NCI-H2107 treated with DMSO at 0.1 percent for 48 hours (cell line): Measurements from ENCODE around the gene NUDT14.

ENCODE experiments used
- DNase-seq: peaks from one replicate; lab custom pipeline; 2025; ENCODE audit not compliant: unreplicated experiment; lab: John Stamatoyannopoulos, UW

The NUDT14 gene

DNA sequence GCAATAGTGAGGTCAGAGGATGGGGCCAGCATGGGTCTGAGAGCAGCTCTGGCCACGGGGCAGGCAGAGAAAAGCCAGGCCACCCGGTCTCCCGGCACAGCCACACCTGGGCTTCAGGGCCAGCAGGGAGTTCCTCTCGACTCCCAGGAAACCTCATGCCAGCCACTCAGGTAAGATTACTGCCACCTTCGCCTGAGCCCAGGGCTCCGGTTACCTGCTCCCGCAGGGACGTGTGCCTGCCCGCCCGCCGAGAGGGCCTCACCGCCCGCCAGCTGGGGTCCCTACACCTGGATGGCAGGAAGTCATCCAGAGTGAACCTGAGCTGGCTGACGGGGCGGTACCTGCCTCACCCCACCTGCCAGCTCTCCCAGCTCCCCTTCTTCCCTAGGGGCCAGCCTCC is 19.8 kb downstream of the NUDT14 start:
- DNase-seq = peak; percentile 98

DNA sequence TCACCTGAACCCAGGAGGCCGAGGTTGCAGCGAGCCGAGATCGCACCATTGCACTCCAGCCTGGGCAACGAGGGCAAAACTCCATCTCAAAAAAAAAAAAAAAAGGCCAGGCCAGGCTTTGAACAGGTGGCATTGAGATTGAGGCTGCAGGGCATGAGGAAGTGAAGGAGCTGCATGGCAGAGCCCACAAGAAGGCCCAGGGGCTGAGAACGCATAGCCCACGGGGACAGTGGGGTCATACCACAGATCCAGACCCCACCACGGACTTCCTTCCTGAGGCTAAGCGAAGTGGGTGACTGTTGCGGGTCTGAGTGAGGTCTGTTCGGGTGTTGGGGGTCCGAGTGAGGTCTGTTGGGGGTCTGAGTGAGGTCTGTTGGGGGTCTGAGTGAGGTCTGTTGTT is 20.3 kb downstream of the NUDT14 start:
- DNase-seq = no peak

DNA sequence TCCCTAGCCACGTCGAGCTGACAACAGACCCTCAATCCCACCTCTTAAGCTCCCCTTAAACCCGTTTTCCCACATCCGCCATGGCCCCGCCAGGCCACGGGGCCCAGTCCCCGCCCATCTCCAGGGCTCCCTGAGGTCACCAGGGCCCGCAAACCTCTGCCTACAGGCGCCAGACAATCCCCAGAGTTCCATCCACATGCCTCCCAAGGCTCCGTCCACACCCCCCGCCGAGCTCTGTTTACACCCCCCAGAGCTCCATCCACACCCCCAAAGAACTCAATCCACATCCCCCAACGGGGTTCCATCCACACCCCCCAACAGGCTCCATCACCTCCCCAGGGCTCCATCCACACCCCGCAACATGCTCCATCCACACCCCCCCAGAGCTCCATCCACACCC is 21.8 kb downstream of the NUDT14 start:
- DNase-seq = no peak

DNA sequence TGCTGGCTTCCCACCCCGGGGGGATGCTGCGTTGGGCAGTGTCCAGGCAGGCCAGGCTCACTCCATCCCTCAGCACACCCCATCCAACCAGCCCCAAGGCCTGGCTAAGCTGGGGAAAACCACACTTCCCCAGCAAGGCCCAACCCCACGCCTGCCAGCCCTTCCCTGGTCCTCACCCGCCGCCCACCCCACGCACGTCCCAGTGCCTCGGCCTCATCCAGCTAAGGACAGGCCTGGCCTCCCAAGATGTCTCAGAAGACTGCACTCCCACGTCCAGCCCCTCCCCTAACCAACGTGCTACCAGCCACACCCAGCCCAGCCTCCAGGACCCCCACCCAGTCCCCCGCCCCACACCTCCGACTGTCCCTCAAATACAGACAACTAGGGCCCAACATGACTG is 22.3 kb downstream of the NUDT14 start:
- DNase-seq = no peak

DNA sequence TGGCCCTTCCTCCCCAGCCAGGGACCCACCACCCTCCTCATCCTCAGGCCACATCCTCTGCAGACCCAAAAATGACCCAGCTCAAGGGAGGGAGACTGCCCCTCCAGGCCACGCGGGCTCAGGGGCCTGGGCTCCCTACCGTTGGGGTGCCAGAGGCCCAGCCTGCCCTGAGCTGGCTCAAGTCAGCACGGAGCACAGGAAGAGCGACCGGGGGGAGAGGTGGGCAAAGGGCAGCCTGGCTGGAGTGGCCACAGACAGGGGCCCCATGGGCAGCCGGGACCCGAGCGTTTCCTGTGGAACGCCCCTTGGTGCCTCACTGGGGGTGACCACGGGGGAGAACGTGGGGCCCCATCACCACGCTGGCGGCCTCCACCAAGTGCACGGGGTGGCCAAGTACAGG is 23.2 kb downstream of the NUDT14 start:
- no peak for DNase-seq

DNA sequence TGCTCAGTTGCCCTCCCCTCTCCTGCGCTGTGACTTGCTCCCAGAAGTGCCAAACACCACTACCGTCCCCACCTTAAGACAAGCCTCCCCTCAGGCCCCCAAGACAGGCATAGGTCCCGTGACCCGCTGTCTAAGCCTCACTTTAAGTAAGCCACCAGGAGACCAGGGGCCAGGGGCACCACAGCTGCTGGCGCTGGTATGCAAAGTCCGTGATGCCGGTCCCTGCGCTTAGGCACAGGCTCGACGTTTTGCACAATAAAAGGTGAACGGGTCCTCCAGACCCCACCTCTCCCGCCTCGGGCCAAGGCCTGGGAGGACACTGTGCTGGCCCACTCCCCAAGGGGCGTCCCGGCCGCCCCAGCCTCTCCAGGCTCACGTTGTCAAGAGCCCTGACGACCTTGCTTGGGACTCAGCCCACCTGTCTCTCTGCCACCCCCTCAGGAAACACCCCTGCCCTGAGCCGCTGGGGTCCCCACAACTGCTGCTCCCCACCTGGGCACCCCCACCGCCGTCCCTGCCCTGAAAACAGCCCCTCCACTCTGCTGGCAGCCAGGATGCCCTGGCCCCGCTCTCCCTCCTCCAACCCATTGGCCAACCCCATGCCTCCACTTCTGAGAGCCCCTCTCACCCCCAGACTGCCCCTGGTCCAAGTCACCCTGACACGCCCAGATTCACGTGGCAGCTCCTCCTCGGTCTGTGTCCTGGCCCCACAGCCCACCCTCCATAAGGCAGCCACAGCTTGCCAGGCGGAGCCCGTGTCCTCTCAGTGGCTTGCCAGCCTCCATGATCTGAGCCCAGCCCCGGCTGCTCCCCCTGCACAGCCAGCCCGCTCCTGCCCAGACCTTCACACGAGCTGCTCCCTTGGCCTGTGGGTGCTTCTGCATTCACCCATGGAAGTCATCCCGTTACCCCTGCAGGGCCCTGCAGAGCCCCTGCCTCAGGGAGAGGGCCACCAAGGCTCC is 24.4 kb downstream of the NUDT14 start:
- DNase-seq = no peak

DNA sequence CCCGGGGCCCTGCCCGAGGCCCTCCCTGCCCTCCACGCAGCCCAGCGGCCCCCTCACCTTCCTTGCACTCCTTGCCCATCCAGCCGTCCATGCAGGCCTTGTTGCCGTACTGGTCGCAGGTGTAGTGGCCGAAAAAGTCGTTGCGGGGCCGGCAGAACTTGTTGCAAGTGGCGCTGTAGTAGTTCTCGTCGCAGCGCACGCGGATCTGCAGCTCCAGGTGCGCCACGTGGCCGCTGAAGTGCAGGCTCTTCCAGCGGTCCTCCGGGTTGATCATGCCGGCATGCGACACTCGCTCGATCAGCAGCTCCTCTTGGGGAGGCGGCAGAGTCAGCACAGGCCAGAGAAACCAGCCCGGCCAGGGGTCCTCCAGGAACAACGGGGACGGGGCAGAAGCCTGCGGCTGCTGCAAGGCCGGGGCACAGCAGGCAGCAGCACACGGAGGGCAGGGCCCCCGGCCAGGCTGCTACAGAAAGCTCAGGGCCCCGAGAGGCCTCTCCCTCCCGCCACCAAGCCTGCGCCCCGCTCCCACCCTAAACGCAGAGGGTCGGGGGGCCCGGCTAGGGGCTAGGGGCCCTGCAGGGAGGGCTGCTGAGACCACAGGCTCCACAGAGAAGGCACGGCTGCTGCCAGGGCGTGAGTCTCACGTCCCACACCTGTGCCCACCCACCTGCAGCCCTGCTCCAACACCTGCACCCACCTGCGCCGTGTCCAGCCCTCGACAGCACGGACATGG is 25.3 kb downstream of the NUDT14 start:
- no peak for DNase-seq

DNA sequence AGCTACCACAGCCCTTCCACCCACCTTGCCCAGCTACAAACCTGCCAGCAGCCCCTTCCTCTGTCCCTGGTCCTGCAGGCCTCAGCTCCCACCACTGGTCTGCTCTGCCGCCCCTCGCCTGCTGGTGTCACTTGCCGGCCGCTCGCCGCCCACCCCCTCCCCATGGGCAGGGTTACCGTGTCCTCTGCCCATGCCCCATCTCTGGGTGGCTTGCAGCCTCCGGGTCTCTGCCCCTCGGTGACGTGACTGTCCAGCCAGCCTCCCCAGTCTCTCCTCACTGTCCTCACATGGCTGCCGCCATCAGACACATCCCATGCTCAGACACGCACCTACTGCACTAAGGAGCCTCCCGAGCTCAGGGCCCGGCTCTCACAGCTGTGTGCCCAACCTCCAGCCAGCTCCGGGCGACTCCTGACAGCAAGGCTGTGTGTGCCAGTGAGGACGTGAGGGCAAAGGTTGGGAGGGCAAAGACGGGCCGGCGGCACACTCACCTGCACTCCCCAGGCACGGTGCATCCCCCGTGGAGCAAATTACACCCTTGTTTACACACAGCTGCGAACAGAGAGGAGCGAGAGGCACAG is 26.0 kb downstream of the NUDT14 start:
- no peak for DNase-seq

DNA sequence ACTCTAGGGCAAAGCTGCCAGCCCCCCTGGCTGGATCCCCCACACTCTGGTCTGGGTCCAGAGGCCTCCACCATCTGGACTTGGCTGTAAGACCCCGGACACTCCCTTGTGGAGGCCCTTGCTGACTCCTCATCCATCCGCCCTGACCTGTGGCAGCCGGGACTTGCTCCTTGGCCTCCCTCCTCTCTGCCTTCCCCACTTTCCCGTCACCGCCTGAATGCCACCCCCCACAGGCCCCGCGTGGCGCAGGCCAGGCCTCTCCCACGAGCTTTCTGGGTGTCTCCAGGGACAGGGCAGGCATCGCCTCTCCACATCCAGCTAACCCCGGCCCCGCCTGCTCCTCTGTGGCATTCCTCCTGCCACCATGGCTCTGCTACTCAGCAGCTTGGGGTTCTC is 26.6 kb downstream of the NUDT14 start:
- no peak for DNase-seq

DNA sequence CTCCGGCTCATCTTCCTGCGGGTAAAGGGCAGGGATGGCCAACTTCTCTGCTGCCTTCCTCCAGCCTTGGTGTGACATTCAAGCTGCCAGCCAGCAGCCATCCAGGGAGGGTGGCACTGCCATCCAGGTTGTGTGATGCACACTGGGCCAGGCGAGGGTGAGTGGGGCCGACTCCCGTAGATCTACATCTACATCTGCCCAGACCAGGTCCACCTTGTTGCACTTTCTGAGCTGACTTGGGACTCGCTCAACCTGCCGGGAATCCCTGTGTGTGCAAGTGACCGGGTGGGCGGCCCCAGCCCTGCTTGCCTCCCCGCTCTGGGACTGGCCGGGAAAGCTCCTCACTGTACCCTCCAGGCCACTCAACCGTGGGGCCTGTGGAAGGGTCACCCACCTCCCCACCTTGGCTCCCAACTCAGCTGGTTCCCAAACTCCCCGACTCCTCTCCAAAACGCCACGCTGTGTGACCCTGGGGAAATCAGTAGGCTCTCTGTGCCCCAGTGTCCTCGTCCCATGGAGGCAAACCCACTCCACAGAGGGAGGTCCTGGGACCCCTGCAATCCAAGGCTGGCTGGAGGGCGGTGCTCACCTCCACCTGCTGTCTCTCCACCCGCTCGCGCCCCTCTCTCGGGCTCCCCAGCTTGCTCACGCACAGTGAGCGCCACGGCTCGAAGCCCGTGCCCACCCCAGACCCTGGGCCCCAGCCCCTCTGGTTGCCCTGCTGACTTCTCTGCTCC is 27.2 kb downstream of the NUDT14 start:
- no peak for DNase-seq

DNA sequence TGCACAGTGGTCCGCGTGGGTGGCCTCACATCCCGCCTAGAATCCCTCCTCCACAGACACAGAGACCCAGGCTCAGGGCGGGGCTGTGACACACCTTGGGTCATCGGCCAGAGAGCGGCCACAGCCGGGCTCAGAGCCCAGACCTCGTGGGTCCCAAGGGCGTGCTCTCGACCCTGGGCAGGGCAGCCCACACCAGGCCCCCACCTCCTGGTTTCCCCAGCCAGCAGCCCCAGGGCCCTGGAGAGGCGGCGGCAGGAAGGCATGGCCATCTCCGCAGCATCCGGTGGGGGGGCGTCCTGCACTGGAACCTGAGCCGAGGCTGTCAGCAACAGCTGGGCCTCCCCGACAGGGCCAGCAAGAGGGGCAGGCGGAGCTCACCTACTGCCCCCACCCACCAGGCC is 27.8 kb downstream of the NUDT14 start:
- no peak for DNase-seq

DNA sequence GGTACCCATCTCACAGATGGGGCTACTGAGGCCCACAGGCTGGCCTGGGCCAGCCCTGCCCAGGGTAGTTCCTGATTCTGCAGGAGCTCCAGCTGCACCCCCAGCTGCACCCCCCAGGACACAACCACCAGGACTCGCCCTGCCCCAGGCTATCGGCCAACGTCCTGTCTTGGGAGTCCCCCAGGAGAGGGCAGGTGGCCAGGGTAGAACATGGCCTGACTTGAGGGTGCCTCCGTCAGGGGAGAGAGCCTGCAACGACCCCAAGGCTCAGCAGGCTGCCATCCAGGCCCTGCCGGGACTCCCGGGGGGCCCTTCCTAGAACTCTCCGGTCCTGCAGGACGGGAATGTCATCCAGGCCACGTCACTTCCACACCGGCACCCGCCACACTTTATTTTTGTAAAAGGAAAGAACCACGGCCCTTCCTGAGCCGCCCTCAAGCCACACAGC is 28.3 kb downstream of the NUDT14 start:
- DNase-seq = no peak

DNA sequence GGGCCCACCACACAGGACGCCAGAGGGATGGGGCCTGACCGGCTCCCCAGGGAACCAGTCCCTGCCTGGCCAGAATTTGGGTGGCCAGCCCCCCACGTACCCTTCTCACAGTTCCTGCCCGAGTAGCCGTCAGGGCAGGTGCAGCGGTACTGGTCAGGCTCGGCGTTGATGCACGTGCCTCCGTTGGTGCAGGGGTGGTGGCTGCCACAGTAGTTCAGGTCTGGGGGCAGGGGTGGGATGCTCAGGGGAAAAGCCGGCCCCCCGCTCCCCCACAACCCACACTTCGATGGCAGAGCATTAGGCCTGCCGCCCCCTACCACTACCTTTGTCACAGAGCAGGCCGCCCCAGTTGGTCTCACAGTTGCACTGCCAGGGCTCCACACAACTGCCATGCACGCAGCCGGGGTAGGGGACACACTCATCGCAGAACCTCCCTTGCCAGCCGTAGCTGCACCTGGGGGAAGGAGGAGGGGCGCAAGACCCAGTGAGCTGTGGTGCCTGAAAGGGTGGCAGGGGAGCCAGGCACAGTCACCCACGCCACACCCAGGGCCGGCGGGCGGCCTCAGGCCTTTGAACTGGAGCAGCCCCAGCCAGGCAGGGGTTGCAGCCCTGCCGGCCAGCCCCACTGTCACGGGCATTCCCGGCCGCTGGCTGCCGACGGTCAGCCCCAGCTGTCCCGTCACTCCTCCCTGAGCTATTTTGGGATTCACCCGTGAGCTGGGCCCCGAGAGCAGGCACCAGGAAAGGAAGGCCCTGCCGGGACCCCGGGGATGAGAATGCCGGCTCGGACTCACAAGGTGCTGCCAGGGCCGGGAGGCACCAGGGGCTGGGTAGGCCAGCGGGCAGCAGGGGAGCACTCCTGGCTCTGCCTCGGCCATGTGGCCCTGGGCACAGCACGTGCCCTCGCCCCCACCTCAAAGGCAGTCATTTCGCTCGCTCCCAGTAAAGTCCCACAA is 29.0 kb downstream of the NUDT14 start:
- no peak for DNase-seq

DNA sequence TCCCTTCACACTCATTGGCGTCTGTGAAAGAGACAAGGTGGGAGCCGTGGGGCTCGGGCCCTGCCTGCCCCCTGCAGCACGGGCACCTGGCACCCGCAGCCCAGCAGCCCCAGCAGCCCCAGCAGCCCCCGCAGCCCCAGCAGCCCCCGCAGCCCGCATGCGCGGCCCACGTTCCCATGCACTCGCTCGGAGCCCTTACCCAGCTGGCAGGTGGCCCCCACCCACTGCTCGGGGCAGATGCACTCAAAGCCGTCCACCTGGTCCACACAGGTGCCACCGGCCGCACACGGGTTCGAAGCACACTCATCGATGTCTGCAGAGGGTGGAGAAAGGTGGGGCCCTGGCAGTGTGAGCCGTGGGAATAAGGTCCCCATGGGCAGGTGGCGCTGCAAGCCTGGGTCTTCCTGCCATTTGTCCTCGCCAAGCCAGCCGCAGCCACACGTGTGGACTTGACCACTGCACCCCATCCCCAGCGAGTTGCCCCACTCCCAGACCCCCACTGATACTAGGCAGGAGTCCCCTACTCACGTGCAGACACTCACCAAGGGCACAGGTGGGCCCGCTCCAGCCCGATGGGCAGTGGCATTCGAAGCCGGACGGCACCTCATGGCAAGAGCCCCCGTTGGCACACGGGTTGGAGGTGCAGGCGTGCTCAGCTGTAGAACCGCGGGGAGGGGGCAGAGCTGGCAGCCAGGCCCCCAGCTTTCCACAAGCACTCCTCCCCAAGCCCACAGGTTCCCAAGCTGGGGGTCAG is 29.9 kb downstream of the NUDT14 start:
- no peak for DNase-seq

DNA sequence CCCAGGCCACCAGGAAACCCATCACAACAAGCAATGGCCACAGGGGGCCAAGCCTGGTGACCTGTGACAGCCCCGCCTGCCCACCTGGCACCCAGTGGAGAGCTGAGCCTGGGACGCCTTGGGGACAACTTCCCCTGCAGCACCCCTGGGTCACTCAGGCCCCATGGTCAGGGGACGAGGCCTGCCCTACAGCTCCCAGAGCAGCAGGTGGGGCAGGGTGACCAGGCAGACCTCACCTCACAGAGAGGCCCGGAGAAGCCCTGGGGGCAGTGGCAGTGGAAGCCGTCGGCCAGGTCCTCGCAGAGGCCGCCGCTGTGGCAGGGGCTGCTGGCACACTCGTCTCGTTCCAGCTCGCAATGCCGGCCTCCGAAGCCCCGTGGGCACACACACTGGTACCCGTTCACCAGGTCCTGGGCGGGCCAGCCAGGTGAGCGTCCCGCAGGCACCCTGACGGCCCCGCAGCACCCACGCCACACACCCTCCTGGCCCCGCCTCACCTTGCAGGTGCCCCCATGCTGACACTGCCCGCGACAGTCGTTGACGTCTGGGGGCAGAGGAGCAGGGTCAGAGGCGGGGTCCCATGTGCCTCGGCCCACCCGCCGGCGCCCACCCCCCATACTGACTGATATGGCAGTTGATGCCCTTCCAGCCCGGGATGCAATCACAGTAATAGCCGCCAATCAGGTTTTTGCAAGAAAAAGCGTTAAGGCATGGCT is 30.6 kb downstream of the NUDT14 start:
- no peak for DNase-seq

DNA sequence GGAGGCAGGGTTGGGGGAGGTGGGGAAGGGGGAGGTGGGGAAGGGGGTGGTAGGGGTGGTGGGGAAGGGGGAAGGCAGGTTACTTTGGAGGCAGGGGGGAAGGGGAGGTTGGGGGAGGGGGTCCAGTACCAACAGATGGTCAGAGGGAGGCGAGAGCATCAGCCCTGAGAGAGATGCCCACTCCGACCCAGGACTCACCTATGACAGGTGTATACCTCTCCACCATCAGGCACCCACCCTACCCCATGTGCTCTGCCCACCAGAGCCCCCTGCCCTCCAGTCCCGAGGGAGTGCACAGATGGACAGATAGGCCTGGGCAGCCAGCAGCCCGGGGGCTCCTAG is 31.1 kb downstream of the NUDT14 start:
- DNase-seq = no peak

DNA sequence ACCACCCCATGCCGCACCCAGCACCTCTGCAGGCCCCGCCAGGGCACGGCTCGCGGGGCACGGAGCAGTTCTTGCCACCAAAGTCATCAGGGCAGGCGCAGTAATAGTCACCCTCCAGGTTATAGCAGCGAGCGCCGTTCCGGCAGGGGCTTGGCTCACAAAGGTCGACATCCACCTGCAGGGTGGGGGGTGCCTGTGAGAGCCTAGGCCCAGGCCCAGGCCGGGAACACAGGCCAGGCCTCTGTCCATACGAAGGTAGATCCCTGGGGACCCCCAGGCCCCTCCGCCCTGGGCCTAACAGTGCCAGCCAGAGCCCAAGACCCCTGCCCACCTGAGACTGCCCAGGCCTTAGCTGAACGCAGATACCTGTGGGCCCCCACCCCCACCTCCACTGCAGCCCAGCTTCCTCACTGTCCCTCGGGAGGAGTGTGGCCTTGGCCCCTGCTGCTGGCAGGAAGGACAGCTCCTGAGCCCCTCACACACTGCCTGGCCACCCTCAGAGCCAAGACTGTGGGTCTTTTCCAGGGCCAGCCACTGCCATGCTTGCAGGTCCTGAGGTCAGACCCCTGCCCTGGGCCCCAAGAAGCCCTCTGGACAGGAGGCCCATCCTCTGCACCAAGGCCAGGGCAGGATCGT is 31.8 kb downstream of the NUDT14 start:
- no peak for DNase-seq

DNA sequence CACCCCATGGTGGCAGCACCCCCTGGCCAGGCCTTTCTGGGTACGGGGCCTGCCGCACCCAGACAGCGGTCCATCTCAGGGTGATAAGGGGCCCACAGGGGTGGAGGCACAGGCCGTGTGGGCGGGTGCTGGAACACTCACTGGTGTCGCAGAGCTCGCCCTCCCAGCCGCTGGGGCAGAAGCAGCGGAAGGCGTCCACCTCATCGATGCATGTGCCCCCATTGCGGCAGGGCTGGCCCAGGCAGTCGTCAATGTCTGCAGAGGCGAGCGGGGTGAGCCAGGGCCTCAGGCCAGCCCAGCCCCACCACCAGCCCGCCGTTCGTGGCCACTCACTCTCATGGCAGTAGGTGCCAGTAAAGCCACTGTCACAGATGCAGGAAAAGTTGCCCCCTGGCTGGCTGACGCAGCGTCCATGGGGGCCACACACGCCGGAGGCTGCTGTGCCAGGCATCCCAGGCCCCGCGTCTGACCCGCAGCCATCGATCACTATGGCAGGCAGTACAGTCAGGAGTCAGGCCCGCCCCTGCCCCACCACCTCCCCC is 32.4 kb downstream of the NUDT14 start:
- DNase-seq = no peak
